HG03469 (cell line): ENCODE results near the gene N4BP3.

Experiments used
- ATAC-seq: cut with Tn5 transposase; IDR thresholded peaks from one replicate; pipeline ENCODE4 v1.9.1; 2021; ENCODE audit warnings: mild to moderate bottlenecking, moderate library complexity, moderate number of reproducible peaks; ENCODE audit not compliant: unreplicated experiment

Gene N4BP3

DNA sequence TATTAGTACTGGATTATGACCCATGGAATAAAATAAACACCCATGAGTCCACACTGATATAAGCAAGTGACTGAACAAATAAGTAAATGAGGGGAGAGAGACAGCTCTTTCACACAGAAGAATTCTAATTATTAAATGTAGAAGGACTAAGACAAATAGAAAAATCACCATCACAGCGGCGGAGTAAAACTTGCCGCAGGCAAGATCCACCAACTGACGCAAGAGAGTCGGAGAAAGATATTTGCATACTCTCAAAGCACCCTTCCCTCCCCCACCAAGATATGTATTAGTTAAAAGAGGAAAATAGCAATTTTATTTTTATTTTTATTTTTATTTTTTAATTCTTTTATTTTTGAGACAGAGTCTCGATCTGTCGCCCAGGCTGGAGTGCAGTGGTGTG is 14.6 kb upstream of the N4BP3 start:
- ATAC-seq = no peak

GRCh38 chr5:178103612-178104011 is 9.7 kb upstream of the N4BP3 start:
- ATAC-seq = no peak

GRCh38 chr5:178104492-178104891 is 8.8 kb upstream of the N4BP3 start:
- no peak for ATAC-seq

GRCh38 chr5:178106086-178106485 is 7.2 kb upstream of the N4BP3 start:
- ATAC-seq = no peak

DNA sequence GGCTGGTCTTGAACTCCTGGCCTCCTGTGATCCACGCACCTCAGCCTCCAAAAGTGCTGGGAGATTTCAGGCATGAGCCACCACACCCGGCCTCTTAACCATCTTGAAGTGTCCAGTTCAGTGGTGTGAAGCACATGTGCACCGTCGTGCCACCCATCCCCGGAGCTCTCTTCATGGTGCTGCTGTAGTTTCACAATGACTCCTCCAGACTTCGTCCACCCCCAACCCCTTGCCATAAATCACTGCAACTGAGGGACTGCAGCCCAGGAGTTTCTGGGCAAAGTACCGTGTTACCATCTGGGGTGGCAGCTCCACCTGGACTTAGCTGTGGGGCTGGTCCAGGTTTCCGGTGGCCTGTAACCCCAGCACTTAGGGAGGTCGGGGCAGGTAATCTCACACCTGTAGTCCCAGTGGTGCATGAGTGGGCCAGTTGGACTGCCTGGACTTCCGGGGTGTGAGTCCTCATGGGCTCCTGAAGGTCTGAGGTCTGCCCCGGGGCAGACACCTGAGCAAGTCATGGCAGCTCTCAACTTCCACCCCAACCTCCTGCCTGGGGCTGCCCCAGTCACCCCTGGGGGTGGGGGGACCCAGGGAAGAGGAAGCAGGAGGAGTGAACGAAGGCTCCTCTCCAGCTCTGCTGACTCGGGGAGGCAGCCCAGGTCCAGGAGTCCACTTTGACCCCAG is 6.6 kb upstream of the N4BP3 start:
- no peak for ATAC-seq

GRCh38 chr5:178107756-178108310 is 5.5 kb upstream of the N4BP3 start:
- no peak for ATAC-seq

- no peak for ATAC-seq
These were observed 4.9 kb upstream of the N4BP3 start for GRCh38 chr5:178108446-178108845.

DNA sequence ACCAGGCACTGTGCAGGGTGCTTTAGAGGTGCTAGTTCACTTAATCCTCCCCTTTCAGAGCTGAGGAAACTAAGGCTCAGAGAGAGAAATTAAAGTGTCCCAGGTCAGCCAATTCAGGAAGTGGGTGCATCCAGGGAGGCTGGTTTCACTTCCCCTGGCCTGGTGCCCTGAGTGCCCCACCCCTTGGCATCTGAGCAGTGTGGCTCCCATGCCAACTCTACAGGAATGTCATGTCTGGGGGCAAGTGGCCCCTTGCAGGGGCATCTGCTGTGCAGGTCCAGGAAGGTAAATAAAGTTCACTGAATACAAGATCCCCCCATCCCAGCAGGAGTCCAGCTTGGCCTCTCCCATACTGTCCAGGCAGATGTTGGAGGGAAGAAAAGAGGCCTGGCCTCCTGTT is 4.4 kb upstream of the N4BP3 start:
- ATAC-seq = no peak

DNA sequence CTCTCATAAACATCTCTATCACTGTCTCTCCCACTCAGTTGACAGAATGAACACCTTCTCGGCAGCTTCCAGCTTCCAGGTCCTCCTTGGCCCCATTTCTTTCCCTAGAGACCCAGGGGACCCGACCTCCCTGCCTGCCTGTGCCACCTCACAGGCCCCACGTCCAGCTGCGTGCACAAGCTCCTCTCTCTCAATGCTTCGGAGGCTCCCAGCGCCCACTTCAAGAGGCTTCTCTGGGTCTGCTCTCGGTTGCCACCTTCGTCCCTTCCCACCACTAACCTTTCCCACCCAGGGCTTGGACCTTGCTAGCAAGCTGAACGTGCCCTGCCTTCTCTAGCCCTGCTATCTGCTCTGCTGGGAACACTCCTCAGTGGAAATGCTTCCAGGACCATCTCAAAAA is 2.8 kb upstream of the N4BP3 start:
- no peak for ATAC-seq

DNA sequence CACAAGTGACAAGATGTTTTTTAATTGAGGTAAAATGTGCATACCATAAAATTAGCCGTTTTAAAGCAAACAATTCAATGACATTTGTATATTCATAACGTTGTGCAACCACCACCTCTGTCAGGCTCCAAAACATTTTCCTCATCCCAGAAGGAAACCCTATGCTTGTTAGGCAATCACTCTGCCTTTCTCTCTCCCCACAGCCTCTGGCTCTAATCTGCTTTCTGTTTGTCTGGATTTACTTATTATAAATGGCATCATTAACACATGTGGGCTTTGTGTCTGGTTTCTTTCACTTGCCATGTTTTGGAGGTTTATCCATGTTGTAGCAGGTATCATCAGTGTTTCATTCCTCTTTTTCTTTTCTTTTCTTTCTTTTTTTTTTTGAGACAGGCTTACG is 1.4 kb upstream of the N4BP3 start:
- ATAC-seq = no peak

GRCh38 chr5:178112545-178112944 is 787 bp upstream of the N4BP3 start:
- no peak for ATAC-seq

- no peak for ATAC-seq
These were observed 551 bp downstream of the N4BP3 start for GRCh38 chr5:178113841-178114324.

- no peak for ATAC-seq
These were observed 1.2 kb downstream of the N4BP3 start for GRCh38 chr5:178114325-178115135.

- no peak for ATAC-seq
These were observed 1.9 kb downstream of the N4BP3 start for GRCh38 chr5:178115136-178115813.

- no peak for ATAC-seq
These were observed 2.4 kb downstream of the N4BP3 start for GRCh38 chr5:178115814-178116142.

DNA sequence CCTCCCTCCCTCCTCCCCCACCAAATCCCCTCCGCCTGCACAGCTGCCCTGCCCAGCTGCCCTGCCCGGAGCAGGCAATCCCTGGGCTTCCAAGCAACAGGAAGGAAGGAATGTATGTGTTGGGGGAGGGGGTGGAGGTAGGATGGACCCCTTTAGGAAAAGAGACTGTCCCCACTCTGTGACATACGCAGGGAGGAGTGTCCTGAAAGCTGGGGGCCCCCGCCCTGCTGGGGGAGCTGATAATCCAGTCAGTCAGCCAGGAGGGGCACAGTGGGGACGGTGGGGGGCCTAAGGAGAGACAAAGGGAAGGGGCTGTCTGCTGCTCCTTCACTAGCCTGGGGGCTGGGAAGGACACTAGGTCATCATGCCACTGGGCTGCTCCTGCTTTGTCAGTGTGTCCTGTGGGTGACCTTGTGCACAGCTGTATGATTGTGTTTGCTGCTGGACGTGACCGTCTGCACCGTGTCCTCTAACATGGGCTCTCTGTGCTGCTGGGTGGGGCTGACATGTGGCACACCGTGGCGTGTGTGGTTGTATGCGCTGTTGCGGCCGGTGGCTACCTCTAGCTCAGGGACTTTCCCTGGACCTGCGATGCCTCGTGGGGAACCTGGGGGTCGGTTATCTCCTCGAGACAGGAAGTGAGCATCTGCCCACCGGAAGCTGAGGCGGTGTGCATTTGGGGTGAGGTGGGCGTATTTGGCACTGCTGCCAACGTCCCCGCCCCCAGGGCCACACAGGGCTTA is 3.0 kb downstream of the N4BP3 start:
- peak; percentile 29 for ATAC-seq

GRCh38 chr5:178117923-178118701 is 4.8 kb downstream of the N4BP3 start:
- no peak for ATAC-seq

DNA sequence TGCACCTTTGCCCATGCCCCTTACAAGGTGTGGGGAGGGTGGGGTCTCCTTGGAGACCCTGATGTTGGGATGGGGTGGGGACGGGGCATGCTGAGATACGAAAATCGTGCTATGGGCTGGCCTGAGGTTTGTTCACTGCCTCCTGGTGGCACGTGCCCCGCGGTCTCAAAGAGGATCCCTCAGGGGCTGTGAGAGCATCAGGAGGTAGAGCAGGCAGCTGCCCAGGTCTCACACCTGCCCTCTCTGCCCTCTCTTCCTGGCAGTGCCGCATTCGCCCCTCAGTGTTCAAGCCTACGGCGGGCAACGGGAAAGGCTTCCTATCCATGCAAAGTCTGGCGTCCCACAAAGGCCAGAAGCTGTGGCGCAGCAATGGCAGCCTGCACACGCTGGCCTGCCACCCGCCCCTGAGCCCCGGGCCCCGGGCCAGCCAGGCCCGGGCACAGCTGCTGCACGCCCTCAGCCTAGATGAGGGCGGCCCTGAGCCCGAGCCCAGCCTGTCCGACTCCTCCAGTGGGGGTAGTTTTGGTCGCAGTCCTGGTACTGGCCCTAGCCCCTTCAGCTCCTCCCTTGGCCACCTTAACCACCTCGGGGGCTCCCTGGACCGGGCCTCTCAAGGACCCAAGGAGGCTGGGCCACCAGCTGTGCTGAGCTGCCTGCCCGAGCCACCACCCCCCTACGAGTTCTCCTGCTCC is 6.7 kb downstream of the N4BP3 start:
- no peak for ATAC-seq

- ATAC-seq = peak; percentile 55
These were observed 7.5 kb downstream of the N4BP3 start for GRCh38 chr5:178120607-178121357.
